GM19452 (cell line): ENCODE results near the gene SEMA3G.

Experiments used
- ATAC-seq: cut with Tn5 transposase; IDR thresholded peaks from one replicate; pipeline ENCODE4 v1.9.1; 2021; ENCODE audit not compliant: unreplicated experiment

SEMA3G gene

GRCh38 chr3:52396907-52397591 lies 47.9 kb downstream of the SEMA3G start:
- ATAC-seq: no peak

- ATAC-seq: no peak
Measured at GRCh38 chr3:52396011-52396906, 48.6 kb downstream of the SEMA3G start.

- no peak for ATAC-seq
Measured at GRCh38 chr3:52395503-52395865, 49.4 kb downstream of the SEMA3G start.

- ATAC-seq: no peak
Measured at GRCh38 chr3:52394751-52395502, 50.0 kb downstream of the SEMA3G start.

GRCh38 chr3:52393959-52394670 lies 50.8 kb downstream of the SEMA3G start:
- ATAC-seq: no peak

- no peak for ATAC-seq
Measured at GRCh38 chr3:52393131-52393807, 51.6 kb downstream of the SEMA3G start.

GRCh38 chr3:52392216-52392930 lies 52.5 kb downstream of the SEMA3G start:
- ATAC-seq: no peak

GRCh38 chr3:52391096-52391495 lies 53.8 kb downstream of the SEMA3G start:
- no peak for ATAC-seq

- ATAC-seq: no peak
Measured at GRCh38 chr3:52388933-52389332, 56.0 kb downstream of the SEMA3G start.

GRCh38 chr3:52388348-52388821 lies 56.5 kb downstream of the SEMA3G start:
- no peak for ATAC-seq

- ATAC-seq: no peak
Measured at GRCh38 chr3:52387481-52387880, 57.4 kb downstream of the SEMA3G start.

GRCh38 chr3:52385157-52385556 lies 59.7 kb downstream of the SEMA3G start:
- ATAC-seq: no peak

- no peak for ATAC-seq
Measured at GRCh38 chr3:52384019-52384761, 60.7 kb downstream of the SEMA3G start.

- no peak for ATAC-seq
Measured at GRCh38 chr3:52383446-52383845, 61.5 kb downstream of the SEMA3G start.
